Stimulated activated CD4-positive, alpha-beta T cell treated with anti-CD3 and anti-CD28 coated beads, Interleukin-15, amount 100 ng/mL, for 1 hour (primary cell): ENCODE results near the gene RERE.
"Not testable (repeated sequence)": the region's sequence is repeated elsewhere in the genome, so short reads cannot be mapped to it uniquely, and the experiment has no call there.

ENCODE experiments used
- DNase-seq, 2 donors: peaks; one replicate each; pipeline ENCODE4 v3.0.0-alpha.2; 2020; ENCODE audit warnings: low read depth in 1 of 2, low spot score in 1 of 2

The RERE gene

DNA sequence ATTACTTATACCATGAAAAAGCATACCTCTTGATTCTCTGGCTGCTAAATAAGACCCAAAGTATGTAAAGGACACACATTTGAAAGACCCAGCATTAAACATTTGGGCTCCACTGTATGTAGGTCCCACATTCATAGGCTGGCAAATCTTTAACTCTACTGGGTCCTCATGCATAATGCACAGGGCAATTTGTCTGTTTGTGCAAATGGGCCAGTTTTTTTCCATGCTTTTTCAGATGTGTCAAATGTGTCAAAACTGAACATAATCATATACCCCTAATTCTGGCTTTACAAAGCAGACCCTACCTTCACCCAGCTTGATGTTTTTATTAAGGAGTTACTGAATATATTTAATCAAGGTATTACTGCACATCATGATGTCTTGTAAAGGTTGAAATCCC, 63.7 kb downstream of the RERE start:
- DNase-seq, result no peak

DNA sequence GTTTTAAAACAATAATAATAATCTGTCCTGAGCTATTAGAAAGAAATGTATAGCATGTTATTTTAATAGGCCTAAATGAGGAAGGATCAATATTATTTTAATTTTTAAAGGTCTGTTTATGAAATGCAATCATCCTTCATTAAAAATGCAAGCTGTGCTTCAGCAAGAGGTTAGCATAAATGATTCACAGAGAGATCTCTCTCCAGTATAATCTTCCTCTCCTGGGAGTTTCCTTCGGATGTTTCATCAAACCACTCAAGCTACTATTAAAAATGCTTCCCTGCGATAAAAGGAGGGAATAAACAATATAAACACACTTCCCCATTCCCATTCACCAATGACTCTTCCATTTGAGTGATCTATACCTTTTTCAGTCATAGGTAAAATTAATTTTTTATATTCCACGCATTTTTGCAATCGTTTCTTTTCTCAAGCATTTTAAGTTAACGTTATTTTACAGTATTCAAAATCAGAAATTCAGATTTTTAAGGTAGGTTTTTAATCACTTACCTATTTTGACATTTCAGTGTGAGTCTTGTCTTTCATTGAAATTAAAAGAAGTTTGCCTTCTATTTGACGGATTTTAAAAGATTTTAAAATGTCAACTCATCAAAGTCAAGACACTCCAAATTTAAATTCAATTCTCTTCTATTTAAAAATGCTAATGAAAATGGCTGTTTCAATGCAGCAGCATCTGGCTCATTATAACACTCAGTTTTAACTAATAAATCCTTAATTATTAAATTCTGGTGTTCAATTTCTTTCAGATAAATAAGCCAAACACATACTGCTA, 64.3 kb downstream of the RERE start:
- no peak for DNase-seq

DNA sequence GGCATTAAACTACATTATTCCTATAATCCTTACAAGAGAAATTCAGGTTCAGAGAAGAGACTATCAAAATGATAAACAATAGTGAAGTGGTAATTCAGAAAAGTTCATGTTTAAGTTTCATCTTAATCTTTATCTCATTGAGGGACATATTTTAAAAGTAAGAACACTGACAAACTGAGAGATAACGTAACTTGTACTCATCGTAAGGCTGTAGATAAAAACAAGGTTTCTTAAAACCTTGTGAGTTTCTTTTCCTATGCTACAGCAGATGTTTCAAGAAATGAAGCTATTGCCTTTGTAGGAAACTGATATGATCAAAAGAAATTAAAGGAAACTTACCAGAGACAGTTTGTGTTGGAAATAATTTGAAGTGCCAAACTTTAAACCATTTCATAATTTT, 65.0 kb downstream of the RERE start:
- no peak for DNase-seq

DNA sequence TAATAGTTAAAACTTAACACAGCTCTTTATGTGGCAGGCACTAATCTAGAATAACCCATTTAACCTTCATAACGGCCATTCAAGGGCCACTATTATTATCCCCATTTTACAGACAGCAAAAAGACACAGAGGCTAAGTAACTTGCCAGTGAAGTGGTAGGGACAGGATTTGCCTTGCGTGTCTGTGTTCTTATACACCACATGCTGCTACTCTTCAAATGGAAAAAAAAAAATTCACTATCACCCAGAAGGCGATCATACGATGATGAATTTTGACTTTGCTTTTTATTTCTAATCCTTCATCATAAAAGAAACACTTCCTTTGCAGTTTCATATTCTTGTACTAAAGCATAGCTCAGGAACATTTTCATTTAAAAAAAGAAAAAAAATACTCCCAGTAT, 65.5 kb downstream of the RERE start:
- DNase-seq, result no peak

DNA sequence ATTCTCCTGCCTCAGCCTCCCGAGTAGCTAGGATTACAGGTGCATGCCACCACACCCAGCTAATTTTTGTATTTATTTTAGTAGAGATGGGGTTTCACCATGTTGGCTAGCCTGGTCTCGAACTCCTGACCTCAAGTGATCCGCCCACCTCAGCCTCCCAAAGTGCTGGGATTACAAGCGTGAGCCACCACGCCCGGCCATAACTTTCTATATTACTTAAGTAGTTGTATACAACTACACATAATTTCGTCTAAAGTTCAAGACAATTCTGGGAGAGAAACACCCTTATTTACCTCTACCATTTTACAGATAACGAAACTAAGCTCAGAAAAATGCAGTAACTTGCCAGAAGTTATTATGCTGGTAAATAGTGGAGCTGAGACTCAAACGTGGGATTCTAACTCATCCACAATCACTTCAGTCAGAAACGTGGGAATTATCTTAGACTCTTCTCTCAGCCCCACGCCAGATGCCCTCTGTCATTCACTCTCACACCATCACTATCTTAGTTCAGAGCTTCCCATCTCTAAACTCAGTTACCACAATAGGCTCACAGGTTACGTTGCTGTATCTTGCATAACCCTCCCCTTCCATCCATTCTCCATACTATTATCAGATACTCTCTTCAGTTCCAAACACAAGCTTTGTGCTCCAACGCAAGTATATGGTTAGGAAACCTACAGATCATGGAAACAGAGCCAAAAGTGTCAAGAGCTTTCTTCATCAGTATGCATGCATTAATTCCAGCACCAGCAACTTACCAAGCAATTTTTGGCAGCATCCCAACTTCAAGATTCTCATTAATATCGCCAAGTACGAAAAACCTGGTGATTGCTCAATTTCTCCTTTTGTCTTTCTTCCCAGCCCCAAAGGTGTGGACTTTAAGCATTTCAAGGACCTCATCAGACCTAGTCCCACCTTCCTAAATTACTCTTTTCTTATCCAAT, 69.3 kb downstream of the RERE start:
- DNase-seq, result no peak

DNA sequence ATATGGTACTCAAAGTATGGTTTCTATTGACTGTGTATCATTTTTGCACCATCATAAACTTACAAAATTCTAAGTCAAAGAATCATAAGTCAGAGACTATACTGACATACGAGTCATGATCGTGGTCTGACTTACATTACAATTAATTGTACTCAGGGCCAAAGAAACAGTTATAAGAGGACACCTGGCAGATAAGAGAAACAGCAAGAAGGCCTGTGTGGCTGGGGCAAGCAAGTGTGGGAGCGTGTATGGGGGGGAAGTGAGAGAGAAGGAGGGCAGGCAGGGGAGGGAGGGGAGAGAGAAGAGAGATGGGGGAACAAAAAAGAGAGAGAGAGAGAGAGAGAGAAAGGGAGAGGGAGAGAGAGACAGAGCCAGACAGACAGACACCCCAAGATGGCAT, 70.9 kb downstream of the RERE start:
- no peak for DNase-seq

DNA sequence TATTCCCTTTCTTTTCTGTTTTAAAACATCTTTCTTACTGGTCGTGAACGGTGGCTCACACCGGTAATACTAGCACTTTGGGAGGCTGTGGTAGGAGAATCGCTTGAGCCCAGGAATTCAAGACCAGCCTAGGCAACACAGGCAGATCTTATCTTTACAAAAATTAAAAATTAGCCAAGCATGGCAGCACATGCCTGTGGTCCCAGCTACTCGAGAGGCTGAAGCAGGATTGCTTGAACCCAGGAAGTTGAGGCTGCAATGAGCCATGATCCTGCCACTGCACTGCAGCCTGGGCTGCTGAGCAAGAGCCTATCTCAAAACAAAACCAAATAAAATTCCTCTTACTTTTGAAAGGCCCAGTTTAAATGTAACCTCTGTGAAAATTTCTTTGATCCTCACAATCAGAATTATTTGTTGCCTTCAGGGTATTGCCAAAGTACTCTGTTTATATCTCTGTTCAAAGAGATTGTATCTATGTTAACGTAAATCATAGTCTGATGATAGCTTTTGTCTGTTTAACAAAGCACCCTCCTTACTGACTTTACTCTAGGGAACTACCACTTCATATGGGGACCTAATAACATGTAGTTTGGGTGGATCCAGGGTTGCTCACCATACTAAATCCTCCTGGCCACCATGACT, 71.6 kb downstream of the RERE start:
- no peak for DNase-seq

DNA sequence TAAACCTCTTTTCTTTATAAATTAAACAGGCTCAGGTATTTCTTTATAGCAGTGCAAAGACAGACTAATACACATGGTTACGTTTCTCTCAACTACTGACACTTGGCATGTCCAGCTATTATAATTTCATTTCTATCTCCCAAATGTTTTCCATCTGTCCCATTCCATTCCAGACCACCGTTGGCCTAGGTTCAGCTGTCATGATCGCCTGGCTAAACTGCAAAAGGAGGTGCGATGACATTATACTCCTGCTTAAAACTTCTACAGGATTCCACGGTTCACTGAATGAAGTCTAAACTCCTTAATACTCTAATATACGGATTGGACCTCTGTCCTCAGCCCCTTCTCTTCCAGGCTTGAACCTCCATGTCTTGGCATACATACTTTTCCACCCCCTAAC, 72.1 kb downstream of the RERE start:
- DNase-seq, result no peak

DNA sequence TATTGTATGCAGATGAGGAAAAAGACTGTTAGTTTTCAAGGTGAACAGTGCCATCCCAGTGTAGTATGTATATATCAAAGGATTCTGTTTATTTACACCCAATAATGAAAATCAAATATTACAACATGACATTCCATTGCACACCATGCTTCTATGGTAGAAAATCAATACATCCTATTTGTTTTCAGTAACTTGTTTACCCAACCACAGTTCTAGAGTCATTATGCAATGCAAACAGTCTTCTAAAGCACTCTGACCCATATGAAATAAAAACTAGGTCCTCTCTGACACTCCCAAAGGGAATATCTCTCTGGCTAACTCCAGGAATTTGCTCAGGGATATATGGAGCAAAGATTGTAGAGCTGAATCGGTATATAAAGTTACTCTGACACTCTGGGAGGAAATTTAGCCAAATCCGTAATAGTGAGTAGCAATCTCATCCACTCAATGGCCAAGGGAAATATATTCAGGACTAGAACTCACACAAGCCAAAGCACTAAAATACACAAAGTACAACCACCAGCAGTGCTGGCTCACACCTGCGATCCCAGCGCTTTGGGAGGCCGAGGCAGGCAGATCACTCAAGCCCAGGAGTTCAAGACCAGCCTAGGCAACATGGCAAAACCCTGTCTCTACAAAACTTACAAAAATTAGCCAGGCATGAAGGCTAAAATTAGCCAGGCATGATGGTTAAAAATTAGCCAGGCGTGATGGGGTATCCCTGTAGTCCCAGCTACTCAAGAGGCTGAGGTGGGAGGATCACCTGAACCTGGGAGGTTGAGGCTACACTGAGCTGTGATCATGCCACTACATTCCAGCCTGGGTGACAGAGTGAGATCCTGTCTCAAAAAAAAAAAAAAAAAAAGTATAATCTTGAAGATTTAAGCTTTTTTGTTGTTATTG, 75.2 kb downstream of the RERE start:
- DNase-seq, result no peak

DNA sequence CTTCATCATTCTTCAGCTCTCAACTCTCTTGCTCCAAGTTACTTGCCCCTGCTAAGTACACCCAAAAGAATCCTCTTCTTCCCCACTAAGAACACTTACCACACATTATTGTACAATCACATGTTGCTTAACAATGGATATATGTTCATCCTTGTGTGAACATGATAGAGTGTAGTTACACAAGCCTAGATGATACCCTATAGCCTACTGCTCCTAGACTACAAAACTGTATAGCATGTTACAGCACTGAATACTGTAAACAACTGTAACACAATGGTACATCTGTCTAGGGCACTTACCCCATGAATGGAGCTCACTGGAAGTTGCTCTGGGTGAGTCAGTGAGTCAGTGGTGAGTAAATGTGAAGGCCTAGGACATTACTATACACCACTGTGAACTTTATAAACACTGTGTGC, 77.4 kb downstream of the RERE start:
- DNase-seq, result no peak

DNA sequence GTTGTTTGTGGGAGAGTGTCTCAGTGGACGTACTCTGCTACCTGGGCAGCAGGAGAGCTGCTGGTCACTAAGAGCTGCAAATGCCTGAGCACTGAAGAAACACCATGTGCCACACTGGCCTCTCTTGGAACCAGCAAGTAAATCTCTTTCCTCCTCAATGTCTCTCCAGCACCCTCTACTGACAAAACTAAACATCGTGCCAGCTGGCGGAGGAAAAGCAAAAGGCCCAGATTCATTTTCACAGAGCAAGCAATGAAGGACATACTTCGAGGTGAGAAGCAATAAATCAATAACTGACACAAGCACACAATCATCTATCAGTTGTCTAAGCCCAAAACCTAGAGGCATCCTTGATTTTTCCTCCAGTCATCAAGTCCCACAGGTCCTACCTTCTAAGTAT, 78.1 kb downstream of the RERE start:
- DNase-seq, result no peak

DNA sequence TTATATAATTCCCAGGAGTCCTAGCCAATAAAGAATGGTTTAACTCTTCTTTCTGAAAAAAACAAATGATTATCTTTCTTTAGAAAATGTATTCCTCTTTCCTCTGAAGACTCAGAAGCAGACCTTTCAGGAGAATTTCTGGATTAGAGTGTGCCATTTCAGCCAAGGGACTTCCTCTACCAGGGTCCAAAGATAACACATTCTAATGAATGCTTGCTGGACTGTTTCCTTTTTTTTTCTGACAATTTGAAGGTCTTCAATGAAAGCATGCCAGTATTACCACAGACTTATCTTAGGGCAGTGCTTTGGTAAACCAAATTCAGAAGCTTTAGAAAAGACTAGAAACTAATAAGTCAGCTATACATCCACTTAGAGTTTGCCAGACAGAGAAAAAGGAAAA, 80.5 kb downstream of the RERE start:
- DNase-seq, result no peak

DNA sequence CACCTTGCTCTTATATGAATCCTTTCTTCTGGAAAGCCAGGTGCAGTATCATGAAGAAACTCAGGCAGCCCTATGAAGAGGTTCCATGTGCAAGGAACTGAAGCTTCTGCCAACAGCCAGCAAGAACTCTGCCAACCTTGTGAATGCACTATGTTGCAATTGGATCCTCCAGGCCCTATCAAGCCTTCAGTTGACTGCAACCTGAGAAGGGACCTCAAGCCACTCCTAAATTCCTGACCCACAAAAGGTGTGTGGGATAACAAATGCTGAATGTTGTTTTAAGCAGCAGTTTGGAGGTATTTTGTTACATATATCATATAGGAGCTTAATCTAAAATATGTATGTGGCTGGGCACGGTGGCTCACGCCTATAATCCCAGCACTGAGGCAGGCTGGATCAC, 84.0 kb downstream of the RERE start:
- no peak for DNase-seq

DNA sequence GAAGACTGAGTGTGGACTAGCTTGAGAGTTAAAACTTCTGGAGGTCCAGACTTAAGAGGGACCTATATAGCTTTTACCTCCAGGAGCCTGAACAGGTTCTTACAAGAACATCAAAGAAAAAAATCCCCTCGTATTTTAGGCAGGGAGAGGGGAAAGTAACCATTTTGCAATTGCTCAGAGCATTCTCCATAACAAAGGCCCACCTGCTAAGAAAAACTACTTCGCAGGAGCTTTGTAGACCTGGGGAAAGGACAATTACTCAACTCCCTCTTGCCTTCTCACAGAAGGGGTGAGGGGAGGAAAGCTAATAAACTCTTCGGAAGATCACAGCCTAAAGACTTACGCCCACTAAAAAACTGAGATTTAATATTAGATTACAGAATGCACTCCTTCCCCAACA, 86.3 kb downstream of the RERE start:
- DNase-seq, result no peak

DNA sequence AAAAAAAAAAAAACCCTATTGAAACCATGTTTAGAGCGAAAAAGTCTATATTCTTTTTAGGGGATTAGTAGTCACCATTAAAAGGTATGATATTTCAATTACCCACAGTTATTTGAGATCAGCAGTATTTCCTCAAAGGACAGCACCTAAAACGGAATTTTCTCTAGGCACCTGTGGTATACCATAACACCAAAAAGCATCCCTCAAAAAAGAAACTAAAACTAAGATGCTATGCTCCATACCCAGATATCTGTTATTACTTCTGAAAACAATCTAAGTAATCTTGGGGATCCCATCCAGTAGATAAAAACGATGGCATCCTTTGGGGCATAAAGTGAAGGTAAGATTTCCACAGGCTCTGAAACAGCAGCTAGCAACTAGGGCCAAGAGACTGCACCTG, 89.0 kb downstream of the RERE start:
- no peak for DNase-seq

DNA sequence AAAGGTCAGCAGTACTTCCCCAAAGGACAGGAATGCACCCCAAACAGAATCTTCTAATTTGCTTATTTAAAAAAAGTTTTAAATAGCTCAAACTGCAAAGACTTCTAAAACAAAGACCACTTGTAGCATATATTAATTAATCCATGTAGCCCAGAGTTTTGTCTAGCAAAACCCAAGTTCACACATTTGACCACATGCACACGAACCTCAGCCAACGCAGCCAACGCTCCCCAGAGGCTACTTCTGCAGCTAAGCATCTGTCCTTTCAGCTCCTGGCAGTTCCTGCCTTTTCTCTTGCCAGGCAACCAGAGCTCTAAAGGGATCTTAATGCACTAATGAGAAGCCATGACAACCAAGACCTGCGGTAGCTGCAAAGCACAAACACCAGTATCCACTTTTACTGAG, 89.6 kb downstream of the RERE start:
- no peak for DNase-seq

DNA sequence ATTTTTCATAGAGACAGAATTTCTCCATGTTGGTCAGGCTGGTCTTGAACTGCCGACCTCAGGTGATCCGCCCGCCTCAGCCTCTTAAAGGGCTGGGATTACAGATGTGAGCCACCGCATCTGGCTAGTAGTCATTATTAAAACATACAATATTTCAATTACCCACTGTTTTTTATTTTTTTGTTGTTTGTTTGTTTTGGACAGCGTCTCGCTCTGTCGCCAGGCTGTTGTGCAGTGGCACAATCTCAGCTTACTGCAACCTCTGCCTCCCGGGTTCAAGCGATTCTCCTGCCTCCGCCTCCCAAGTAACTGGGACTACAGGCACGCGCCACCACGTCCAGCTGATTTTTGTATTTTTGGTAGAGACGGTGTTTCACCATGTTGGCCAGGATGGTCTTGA, 90.1 kb downstream of the RERE start:
- not testable (repeated sequence) for DNase-seq

DNA sequence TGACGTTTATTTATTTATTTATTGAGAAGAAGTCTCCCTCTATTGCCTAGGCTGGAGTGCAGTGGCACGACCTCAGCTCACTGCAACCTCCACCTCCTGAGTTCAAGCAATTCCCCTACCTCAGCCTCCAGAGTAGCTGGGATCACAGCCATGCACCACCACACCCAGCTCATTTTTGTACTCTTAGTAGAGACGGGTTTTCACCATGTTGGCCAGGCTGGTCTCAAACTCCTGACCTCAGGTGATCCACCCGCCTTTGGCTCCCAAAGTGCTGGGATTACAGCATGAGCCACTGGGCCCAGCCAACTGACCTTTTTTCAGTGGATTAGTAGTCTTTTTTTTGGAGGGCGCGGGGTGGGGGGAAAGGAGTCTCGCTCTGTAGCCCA, 90.6 kb downstream of the RERE start:
- DNase-seq, result not testable (repeated sequence)

DNA sequence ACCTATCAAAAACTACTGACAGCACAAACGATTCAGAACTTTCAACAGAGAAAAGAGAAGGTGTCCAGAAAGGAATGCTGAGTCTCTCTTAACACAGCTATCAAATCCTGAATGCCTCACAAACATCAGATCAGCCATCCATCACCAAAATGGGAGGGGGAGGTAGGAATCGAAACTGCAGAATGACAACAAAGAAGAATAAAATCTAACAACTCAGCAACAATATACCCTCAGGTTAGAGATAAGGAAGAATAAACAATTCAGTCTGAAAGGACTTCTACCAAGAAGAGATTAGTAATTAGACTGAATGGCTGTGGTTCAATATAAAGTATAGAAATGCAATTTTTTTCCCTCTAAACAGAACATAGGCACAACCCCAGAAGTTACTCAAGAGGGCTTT, 94.4 kb downstream of the RERE start:
- no peak for DNase-seq

DNA sequence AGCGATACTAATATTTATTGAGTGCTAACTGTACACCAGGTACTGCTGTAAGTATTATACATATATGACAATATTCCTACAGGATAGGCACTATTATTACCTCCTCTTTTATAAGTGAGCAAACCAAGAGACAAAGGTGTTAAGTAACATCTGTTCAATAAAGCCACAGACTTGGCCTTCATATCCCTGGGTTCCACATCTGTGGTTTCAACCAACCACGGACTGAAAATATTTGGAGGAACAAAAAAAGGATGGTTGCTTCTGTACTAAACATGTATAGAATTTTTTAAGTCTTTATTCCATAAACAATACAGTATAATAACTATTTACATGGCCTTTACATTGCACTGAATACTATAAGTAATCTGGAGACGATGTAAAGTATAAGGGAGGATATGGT, 95.1 kb downstream of the RERE start:
- no peak for DNase-seq
